GM13977 (cell line): ENCODE measurements around the gene DIO1.
A peak's percentile ranks its signal among the peaks of the same experiment; 100 is the strongest.

Experiments
- DNase-seq: peaks from one replicate; pipeline ENCODE4 v3.0.0; 2012; ENCODE audit warnings: low spot score
- CTCF ChIP-seq: IDR thresholded peaks from 2 replicates; pipeline ENCODE4 v1.5.1; 2012; ENCODE audit warnings: mild to moderate bottlenecking, control low read depth; ENCODE audit not compliant: insufficient read depth; ENCODE audit errors: extremely low read depth, missing control alignments
- in situ Hi-C: fragments of 300-500 bp; cut with MboI; formaldehyde crosslinking; loops from one replicate; pipeline ENCODE4 v1.12.0; 2022; ENCODE audit warnings: low sequenced_read_pairs, low pct_unique_long_range_greater_than_20kb, mixed read lengths, inconsistent platforms; ENCODE audit not compliant: unreplicated experiment

DIO1 gene

GRCh38 chr1:53888681-53889080 lies 5.3 kb upstream of the DIO1 start:
- in situ Hi-C loops = no loop called here
- no peak for TF ChIP-seq CTCF
- no peak for DNase-seq

GRCh38 chr1:53889304-53890298 lies 4.4 kb upstream of the DIO1 start, which contains the start of gene YIPF1:
YIPF1 (minus strand) TSS chr1:53889797; CDS start chr1:53888937, 860 bp downstream.
- TF ChIP-seq CTCF = no peak
- in situ Hi-C loops = no loop called here
- peak; percentile 87 for DNase-seq

- no peak for DNase-seq
- no peak for TF ChIP-seq CTCF
- in situ Hi-C loops = no loop called here
Observed at GRCh38 chr1:53890522-53890941, 3.5 kb upstream of the DIO1 start.

GRCh38 chr1:53891018-53891417 lies 3.0 kb upstream of the DIO1 start:
- in situ Hi-C loops = no loop called here
- no peak for DNase-seq

GRCh38 chr1:53891678-53892077 lies 2.3 kb upstream of the DIO1 start:
- no peak for DNase-seq
- in situ Hi-C loops = no loop called here
- no peak for TF ChIP-seq CTCF

More at GRCh38 chr1:53891018-53891417, 3.0 kb upstream of the DIO1 start:
- no peak for TF ChIP-seq CTCF

- TF ChIP-seq CTCF = no peak
- in situ Hi-C loops = no loop called here
- no peak for DNase-seq
Observed at GRCh38 chr1:53892911-53893310, 1.1 kb upstream of the DIO1 start.
